Keratinocyte (primary cell): ENCODE data around the gene BPIFA1. TPM values are rescaled to one million over a fixed set of nuclear protein-coding genes. Genes with fewer than 3 reads are reported as not detected.
A peak's percentile ranks its signal among the peaks of the same experiment; 100 is the strongest.

Experiments
- DNase-seq: peaks from one replicate; pipeline ENCODE4 v3.0.0-alpha.2; 2011; ENCODE audit warnings: low read depth, missing footprints, low spot score
- FAIRE-seq: peaks from 2 replicates; lab custom pipeline; 2011; peaks lifted over from hg19 to GRCh38; lab: Jason Lieb, UNC
- H2AFZ ChIP-seq: 2 replicates; pipeline ENCODE4 v1.6.0; 2012; ENCODE audit warnings: low read length, control low read depth, inconsistent platforms; ENCODE audit not compliant: control insufficient read depth
- H3K27ac ChIP-seq: 2 replicates; pipeline ENCODE4 v1.5.1; 2011; ENCODE audit warnings: low read length; ENCODE audit not compliant: control insufficient read depth, insufficient read depth
- H3K27me3 ChIP-seq: 3 replicates; pipeline ENCODE4 v1.6.0; 2011; ENCODE audit warnings: low read length; ENCODE audit not compliant: control insufficient read depth, insufficient read depth; ENCODE audit errors: extremely low read depth
- H3K36me3 ChIP-seq, 2 experiments: 2 replicates in 1 of 2; 3 replicates in 1 of 2; pipeline ENCODE4 v1.5.1; 2011; ENCODE audit warnings: low read length in 2 of 2, mild to moderate bottlenecking in 1 of 2; ENCODE audit not compliant: control insufficient read depth in 2 of 2, insufficient read depth in 2 of 2; ENCODE audit errors: extremely low read depth in 1 of 2
- H3K4me1 ChIP-seq: 3 replicates; pipeline ENCODE4 v1.5.1; 2011; ENCODE audit warnings: low read length; ENCODE audit not compliant: control insufficient read depth, insufficient read depth; ENCODE audit errors: extremely low read depth
- H3K4me2 ChIP-seq: 3 replicates; pipeline ENCODE4 v1.6.0; 2011; ENCODE audit warnings: low read depth, low read length; ENCODE audit not compliant: control insufficient read depth, insufficient read depth; ENCODE audit errors: extremely low read depth
- H3K4me3 ChIP-seq, 3 experiments: fragments of 200-600 bp in 1 of 3; sonication (generic) in 1 of 3; 2 replicates in 2 of 3; 3 replicates in 1 of 3; pipeline ENCODE4 v1.5.1; 2011 to 2016; ENCODE audit warnings: low read length in 3 of 3, mild to moderate bottlenecking in 3 of 3, control low read depth in 2 of 3, inconsistent platforms in 1 of 3, low read depth in 1 of 3, mixed read lengths in 1 of 3, mixed run types in 1 of 3, moderate library complexity in 1 of 3; ENCODE audit not compliant: control insufficient read depth in 2 of 3, insufficient read depth in 2 of 3; ENCODE audit errors: extremely low read depth in 1 of 3
- H3K79me2 ChIP-seq: 2 replicates; pipeline ENCODE4 v1.6.0; 2012; ENCODE audit warnings: low read length; ENCODE audit not compliant: control insufficient read depth, insufficient read depth
- H3K9ac ChIP-seq: 3 replicates; pipeline ENCODE4 v1.6.0; 2011; ENCODE audit warnings: low read length; ENCODE audit not compliant: control insufficient read depth, insufficient read depth; ENCODE audit errors: extremely low read depth
- H3K9me1 ChIP-seq: 3 replicates; pipeline ENCODE4 v1.6.0; 2011; ENCODE audit warnings: low read length; ENCODE audit not compliant: control insufficient read depth, insufficient read depth; ENCODE audit errors: extremely low read depth
- H3K9me3 ChIP-seq: 2 replicates; pipeline ENCODE4 v1.5.1; 2012; ENCODE audit warnings: low read depth, low read length; ENCODE audit not compliant: control insufficient read depth
- H4K20me1 ChIP-seq: 3 replicates; pipeline ENCODE4 v1.6.0; 2011; ENCODE audit warnings: low read length; ENCODE audit not compliant: control insufficient read depth, insufficient read depth; ENCODE audit errors: extremely low read depth
- CTCF ChIP-seq, 3 experiments: IDR thresholded peaks in 1 of 3; conservative IDR thresholded peaks in 1 of 3; optimal IDR thresholded peaks in 1 of 3; 2 replicates in 2 of 3; 3 replicates in 1 of 3; pipeline versions ENCODE3 to v1.5.1; 2011; ENCODE audit warnings: low read length in 3 of 3, mild to moderate bottlenecking in 3 of 3, moderate library complexity in 2 of 3, control low read depth in 1 of 3, inconsistent platforms in 1 of 3; ENCODE audit not compliant: insufficient read depth in 2 of 3; ENCODE audit errors: extremely low read depth in 1 of 3
- EZH2 ChIP-seq: IDR thresholded peaks from one replicate; pipeline ENCODE4 v1.6.1; 2012; ENCODE audit warnings: inconsistent platforms, mild to moderate bottlenecking, low read length, moderate library complexity
- dilution Hi-C: fragments of 300-500 bp; cut with MboI; formaldehyde crosslinking; loops from one replicate; pipeline ENCODE4 v1.7.0; 2020; ENCODE audit warnings: low sequenced_read_pairs; ENCODE audit not compliant: extremely low pct_ligation_motif_present
- polyA plus RNA-seq, 5 experiments: library from polyadenylated mRNA; depleted of rRNA in 3 of 5; stranded (reverse) in 3 of 5; stranded (forward) in 1 of 5; unstranded in 1 of 5; fragments of >200 nt; gene quantifications; 1 replicate in 1 of 5; 2 replicates in 3 of 5; 3 replicates in 1 of 5; pipeline versions ENCODE4 v1.2.1 to v1.2.3, GENCODE V29; 2011 to 2012; ENCODE audit warnings: missing spikeins in 2 of 5, low read depth in 1 of 5, low replicate concordance in 1 of 5

The BPIFA1 gene
- polyA plus RNA-seq, 1 donor (not counting 4 experiments of a cell fraction or from before 2014, with no cell fraction given), result not detected

GRCh38 chr20:33262658-33263065, 26.9 kb downstream of the BPIFA1 start:
- H3K4me3 ChIP-seq, result no peak overlapping the region
- H3K9me1 ChIP-seq, result no peaks in the 10 kb centered on the region
- H3K79me2 ChIP-seq, result no peaks in the 10 kb centered on the region
- no peaks in the 10 kb centered on the region for H3K36me3 ChIP-seq
- no peaks in the 10 kb centered on the region for H4K20me1 ChIP-seq
- H3K9me3 ChIP-seq, result no peaks in the 10 kb centered on the region
- no peak overlapping the region for H3K4me2 ChIP-seq
- H3K27me3 ChIP-seq, result peaks cover 4% of the 10 kb centered on the region
- no peak overlapping the region for H2AFZ ChIP-seq
- H3K9ac ChIP-seq, result no peak overlapping the region
- DNase-seq (no peak), FAIRE-seq (no peak)
- H3K4me1 ChIP-seq, result no peaks in the 10 kb centered on the region
- TF ChIP-seq EZH2 (no peak), CTCF (optimal IDR thresholded peaks at IDR 0.05 in 1 of 3, IDR thresholded peaks at IDR 0.05 in 1 of 3, conservative IDR thresholded peaks at IDR 0.05 in 1 of 3; ENCODE audit: extremely low read depth in 1 of 3, insufficient read depth in 2 of 3, low read length in 3 of 3) (peak; percentile 74 to 87 (median 78))
- no peak overlapping the region for H3K27ac ChIP-seq
- dilution Hi-C loops, result no loop called here

GRCh38 chr20:33263784-33264183, 28.0 kb downstream of the BPIFA1 start:
- H3K4me2 ChIP-seq, result no peak overlapping the region
- no peaks in the 10 kb centered on the region for H3K36me3 ChIP-seq
- H3K27ac ChIP-seq, result no peak overlapping the region
- dilution Hi-C loops, result no loop called here
- H3K4me1 ChIP-seq, result no peaks in the 10 kb centered on the region
- H2AFZ ChIP-seq, result no peak overlapping the region
- no peak for TF ChIP-seq EZH2
- no peak for TF ChIP-seq CTCF (optimal IDR thresholded peaks at IDR 0.05 in 1 of 3, IDR thresholded peaks at IDR 0.05 in 1 of 3, conservative IDR thresholded peaks at IDR 0.05 in 1 of 3; ENCODE audit: extremely low read depth in 1 of 3, insufficient read depth in 2 of 3, low read length in 3 of 3)
- DNase-seq (no peak), FAIRE-seq (no peak)
- no peaks in the 10 kb centered on the region for H3K9me3 ChIP-seq
- peaks cover 4% of the 10 kb centered on the region for H3K27me3 ChIP-seq
- no peak overlapping the region for H3K9ac ChIP-seq
- H3K79me2 ChIP-seq, result no peaks in the 10 kb centered on the region
- no peaks in the 10 kb centered on the region for H3K9me1 ChIP-seq
- no peak overlapping the region for H3K4me3 ChIP-seq
- no peaks in the 10 kb centered on the region for H4K20me1 ChIP-seq
